ENCODE results near the gene NLGN1. TPM values are rescaled to one million over a fixed set of nuclear protein-coding genes. Genes with fewer than 3 reads are reported as not detected.

NLGN1 gene
- total RNA-seq, 4 donors from 2014 or later = 0.80 to 4.4 (median 1.8) TPM

DNA sequence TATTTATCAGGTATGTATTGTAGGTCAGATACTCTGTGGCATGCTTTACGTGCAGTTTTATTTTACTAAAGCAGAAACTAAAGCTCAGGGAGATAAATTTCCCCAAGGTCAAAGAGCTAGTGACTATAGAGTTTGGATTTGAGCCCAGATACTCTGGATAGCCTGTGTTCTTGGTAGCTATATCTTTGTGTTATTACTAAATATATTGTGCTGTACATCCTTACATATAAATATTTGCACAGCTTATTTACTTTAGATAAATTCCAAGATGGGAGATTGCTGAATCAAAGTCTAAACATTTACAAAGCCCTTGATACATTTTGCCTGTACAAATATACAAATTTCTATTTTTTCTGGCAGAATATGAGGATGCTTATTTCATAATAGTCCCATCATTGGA, 800.7 kb downstream of the NLGN1 start:
- TF ChIP-seq POLR2A (IDR thresholded peaks at IDR 0.05) = no peak
- TF ChIP-seq, protein P1, sequence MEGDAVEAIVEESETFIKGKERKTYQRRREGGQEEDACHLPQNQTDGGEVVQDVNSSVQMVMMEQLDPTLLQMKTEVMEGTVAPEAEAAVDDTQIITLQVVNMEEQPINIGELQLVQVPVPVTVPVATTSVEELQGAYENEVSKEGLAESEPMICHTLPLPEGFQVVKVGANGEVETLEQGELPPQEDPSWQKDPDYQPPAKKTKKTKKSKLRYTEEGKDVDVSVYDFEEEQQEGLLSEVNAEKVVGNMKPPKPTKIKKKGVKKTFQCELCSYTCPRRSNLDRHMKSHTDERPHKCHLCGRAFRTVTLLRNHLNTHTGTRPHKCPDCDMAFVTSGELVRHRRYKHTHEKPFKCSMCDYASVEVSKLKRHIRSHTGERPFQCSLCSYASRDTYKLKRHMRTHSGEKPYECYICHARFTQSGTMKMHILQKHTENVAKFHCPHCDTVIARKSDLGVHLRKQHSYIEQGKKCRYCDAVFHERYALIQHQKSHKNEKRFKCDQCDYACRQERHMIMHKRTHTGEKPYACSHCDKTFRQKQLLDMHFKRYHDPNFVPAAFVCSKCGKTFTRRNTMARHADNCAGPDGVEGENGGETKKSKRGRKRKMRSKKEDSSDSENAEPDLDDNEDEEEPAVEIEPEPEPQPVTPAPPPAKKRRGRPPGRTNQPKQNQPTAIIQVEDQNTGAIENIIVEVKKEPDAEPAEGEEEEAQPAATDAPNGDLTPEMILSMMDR (IDR thresholded peaks at IDR 0.05) = no peak
- H3K4me3 ChIP-seq (ENCODE audit: low read depth, poor library complexity, severe bottlenecking) = no peak overlapping the region
- DNase-seq (ENCODE audit: low spot score in 2 of 2) = no peak
- WGBS, 2 donors = 74 to 85% methylated on average over 1 of the region's 1 CpG
- intact Hi-C loops (cut with DNase I; ENCODE audit: low total_unique reads) = no loop called here

DNA sequence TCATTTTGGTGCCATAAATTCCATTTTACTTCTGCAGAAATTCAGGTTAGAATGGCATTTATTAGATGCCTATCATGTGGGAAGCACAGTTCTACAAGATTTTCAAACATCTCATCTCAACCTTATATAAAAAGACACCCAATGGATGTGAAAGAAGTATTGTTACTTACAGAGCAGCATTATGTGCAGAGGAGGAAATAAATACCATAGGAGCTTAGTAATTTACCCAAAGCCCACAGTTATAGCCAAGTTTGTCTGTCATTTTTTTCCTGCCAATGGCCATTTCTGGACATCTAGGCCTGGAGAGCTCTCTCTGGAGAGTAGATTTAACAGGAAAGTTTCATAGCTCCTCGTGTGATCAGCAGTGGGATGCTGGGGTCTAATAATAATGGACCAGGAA, 802.2 kb downstream of the NLGN1 start:
- TF ChIP-seq, protein P1 (IDR thresholded peaks at IDR 0.05) = no peak
- TF ChIP-seq POLR2A (IDR thresholded peaks at IDR 0.05) = no peak
- intact Hi-C loops (cut with DNase I; ENCODE audit: low total_unique reads) = no loop called here
- no peak overlapping the region for H3K4me3 ChIP-seq (ENCODE audit: low read depth, poor library complexity, severe bottlenecking)
- DNase-seq (ENCODE audit: low spot score in 2 of 2) = no peak
- 78 to 87% methylated on average over 1 of the region's 1 CpG for whole genome bisulfite sequencing, 2 donors

DNA sequence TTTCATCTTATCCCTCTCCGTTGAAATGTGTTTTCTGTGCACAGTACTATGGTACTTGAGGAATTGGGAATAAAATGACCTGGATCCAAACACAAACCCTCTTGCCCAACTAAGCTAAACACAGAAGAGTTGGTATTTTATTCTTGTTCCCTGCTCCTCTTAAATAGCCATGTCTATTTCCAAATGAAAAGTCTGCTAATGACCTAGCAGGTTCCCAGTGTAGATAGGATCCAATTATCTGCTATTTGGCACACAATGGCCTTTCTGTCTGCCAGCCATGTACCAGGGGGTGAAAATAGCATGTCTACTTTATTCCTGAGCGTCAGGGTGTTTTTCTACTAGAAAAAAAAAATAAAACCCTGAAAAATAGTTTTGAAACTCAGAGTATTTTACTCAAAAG, 804.6 kb downstream of the NLGN1 start:
- 70% methylated on average over 2 of the region's 2 CpGs for WGBS, 2 donors

DNA sequence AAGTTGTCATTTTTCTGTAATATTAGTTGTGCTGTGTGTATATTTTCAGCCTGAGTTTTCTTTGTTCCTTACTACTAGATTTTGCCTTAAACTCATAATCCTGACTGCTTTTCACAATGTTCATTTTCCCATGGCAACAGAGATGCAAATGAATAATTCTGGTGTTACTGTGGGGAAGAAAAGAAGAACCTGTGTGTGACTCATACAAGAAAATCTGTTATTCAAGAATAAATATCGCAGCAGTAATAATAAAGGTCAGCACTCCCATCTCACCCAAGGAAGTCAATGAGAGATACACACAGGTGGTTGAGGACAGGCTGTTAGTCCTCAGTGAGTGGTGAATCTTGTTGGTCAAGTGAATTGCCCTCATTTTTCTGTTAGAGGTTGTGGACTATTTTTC, 805.0 kb downstream of the NLGN1 start:
- DNase-seq (ENCODE audit: low spot score in 2 of 2) = no peak
- intact Hi-C loops (cut with DNase I; ENCODE audit: low total_unique reads) = no loop called here
- 66 to 84% methylated on average over 1 of the region's 1 CpG for WGBS, 2 donors
- TF ChIP-seq, protein P1 (IDR thresholded peaks at IDR 0.05) = no peak
- no peak overlapping the region for H3K4me3 ChIP-seq (ENCODE audit: low read depth, poor library complexity, severe bottlenecking)

More for the DNA sequence above, 804.6 kb downstream of the NLGN1 start:
- DNase-seq (ENCODE audit: low spot score in 2 of 2) = no peak
- no peak overlapping the region for H3K4me3 ChIP-seq (ENCODE audit: low read depth, poor library complexity, severe bottlenecking)
- TF ChIP-seq POLR2A (IDR thresholded peaks at IDR 0.05) = no peak
- TF ChIP-seq, protein P1 (IDR thresholded peaks at IDR 0.05) = no peak
- intact Hi-C loops (cut with DNase I; ENCODE audit: low total_unique reads) = no loop called here

DNA sequence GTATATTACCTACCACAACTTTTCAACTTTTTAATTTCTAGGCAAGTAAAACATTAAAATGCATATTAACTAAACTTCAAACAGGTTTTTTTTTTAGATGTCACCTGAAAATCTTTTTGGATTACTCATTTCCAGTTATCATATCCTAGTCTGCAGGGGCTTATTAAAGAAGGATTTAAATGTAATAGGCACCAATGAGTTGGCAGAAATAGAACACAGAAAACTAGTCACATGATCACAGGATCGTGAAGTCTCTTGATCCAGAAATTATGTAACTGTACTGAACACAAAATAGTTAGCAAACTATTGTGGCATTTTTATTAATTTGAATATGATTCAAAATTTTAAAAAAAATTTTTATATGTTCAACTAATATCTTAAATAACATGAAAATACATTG, 807.2 kb downstream of the NLGN1 start:
- intact Hi-C loops (cut with DNase I; ENCODE audit: low total_unique reads) = no loop called here
- no peak overlapping the region for H3K4me3 ChIP-seq (ENCODE audit: low read depth, poor library complexity, severe bottlenecking)
- no peak for DNase-seq (ENCODE audit: low spot score in 2 of 2)
- 15 to 27% methylated on average over 1 of the region's 1 CpG for WGBS, 2 donors
- TF ChIP-seq, protein P1 (IDR thresholded peaks at IDR 0.05) = no peak
- no peak for TF ChIP-seq POLR2A (IDR thresholded peaks at IDR 0.05)

DNA sequence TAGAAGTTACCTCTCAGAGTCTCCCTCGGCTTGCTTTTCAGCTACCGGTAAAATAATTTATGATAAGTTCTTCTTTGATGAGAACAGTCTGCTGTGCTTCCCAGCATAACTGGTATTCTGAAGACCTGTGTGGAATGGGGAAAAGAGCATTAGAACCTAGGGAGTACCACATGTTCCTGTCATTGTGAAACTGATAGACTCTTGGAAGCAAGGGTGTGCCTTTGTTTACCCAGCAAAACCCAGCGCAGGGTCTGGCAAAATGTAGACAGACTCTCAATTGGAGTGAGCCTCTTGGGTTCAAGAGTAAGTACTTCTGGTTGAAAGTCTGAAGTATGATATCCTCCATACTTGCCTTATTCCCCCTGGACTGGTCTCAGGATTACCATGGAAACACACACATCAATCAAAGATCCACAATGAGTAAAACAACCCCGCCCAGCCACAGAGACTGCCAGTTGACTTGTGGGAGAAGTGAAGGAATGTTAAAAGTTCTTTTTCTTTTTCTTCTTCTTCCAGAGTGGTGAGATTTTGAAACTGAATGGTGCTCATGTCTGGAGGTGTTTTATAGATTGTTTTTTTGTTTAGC, 809.2 kb downstream of the NLGN1 start:
- no peak for DNase-seq (ENCODE audit: low spot score in 2 of 2)
- WGBS, 2 donors = 68 to 74% methylated on average over 4 of the region's 4 CpGs

More for the DNA sequence above, 809.2 kb downstream of the NLGN1 start:
- intact Hi-C loops (cut with DNase I; ENCODE audit: low total_unique reads) = no loop called here
- no peak overlapping the region for H3K4me3 ChIP-seq (ENCODE audit: low read depth, poor library complexity, severe bottlenecking)
- TF ChIP-seq, protein P1 (IDR thresholded peaks at IDR 0.05) = no peak
- no peak for TF ChIP-seq POLR2A (IDR thresholded peaks at IDR 0.05)

Data from lower leg skin (tissue), 4 donors.